ENCODE measurements around the gene MLLT1.

Gene MLLT1

DNA sequence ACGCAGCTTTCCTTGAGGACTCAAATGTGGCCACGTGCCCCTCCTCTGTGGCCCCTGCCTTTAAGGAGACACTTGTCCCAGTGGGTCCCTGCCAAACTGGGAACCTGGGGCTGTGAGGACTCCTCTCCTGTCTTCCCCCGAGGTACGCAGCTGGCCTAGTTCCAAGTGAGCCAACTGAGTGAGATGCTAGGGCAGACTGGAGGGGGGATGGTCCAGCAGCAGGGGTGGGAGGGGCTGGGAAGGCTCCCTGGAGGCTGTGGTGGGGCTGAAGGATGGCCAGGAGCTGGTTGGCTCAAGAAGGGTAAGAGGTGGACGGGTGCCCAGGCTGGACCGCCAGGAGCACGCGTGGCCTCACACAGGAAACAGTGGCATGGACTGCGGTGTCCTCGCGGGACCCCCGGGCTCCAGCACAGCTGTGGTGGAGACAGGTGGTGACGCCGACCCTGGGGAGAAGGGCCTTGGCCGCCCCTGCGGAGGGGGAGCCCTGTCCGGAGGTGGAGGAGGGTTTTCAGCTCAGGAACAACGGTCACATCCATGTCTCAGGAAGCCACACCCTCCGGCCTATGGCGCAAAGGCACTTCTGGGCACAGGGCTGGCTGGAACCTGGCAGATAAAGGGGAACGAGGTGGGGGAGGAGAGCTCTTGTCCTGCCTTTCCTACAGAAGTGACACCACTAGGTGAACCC, 45.8 kb downstream of the MLLT1 start:
- no peak for DNase-seq

DNA sequence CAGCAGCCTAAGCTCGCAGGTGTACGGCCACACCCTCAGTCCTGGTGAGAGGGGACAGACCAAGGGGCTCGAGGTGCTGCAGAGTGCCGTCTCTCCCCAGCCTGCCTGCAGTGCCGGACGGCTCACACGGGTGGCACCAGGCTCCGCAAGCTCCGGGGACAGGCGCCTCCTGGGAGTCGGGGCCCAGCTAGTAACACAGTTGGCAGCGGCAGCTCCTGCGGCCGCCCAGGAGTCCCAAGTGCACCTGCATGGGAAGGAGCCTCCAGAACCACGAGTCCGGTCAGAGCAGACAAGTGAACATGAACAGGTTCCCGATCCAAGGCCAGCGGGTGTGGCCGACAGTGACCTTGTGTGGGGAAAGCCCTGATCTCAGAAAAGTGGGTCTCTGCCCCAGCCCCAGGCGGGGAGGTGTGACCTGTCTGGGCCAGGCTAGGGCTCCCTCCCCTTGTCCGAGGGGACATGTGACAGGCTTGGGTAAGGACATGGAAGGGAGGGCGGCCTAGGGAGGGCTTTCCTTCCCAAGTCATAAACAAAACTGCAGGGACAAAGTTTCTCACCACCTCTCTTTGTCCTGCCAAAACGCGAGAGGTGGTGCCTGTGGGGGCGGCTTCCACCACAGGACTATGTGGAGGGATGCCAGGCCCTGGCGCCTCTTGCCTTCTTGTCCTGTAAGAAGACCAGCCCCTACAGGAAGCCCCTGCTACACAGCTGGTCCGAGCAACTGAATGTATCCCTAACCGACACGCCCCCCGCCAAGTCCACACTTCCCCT, 46.5 kb downstream of the MLLT1 start:
- DNase-seq: no peak

DNA sequence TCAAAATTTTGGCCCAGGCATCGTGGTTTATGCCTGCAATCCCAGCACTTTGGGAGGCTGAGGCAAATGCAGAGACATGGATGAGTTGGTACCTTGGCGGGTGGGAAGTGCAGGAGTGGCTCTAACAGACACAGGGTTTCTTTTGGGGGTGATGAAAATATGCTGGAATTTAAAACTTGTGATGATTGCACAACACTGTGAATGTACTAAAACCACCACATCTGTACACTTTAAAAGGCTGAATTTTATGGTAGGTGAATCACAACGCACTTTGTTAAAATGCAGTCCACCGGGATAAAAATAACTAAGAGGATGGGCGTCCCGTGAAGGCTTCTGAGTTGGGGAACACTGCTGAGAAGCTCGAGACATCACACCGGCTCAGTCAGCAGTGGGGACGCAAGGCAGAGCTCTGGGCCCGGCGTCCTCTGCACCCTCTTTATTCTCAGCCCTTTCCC, 47.1 kb downstream of the MLLT1 start:
- no peak for DNase-seq

DNA sequence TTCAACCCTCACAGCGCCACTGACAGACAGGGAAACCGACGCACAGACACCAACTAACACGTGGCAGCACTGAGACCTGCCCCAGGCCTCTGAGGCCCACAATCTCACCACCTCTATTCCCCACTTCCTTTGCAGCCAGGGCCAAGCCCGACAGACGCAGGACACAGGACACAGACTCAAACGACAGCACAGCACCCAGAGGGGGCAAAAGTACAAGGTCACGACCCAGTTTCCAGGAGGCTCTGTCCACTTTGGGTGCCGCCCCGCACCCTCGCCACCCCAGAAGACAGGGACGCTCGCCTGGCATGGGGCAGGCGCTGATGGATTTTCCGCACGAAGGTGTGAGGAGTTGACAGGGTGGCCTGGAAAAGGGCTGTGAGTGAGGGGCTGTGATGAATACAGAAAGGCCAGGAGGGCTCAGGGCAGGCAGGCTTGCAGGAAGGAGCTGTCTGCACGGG, 48.8 kb downstream of the MLLT1 start:
- DNase-seq: no peak

DNA sequence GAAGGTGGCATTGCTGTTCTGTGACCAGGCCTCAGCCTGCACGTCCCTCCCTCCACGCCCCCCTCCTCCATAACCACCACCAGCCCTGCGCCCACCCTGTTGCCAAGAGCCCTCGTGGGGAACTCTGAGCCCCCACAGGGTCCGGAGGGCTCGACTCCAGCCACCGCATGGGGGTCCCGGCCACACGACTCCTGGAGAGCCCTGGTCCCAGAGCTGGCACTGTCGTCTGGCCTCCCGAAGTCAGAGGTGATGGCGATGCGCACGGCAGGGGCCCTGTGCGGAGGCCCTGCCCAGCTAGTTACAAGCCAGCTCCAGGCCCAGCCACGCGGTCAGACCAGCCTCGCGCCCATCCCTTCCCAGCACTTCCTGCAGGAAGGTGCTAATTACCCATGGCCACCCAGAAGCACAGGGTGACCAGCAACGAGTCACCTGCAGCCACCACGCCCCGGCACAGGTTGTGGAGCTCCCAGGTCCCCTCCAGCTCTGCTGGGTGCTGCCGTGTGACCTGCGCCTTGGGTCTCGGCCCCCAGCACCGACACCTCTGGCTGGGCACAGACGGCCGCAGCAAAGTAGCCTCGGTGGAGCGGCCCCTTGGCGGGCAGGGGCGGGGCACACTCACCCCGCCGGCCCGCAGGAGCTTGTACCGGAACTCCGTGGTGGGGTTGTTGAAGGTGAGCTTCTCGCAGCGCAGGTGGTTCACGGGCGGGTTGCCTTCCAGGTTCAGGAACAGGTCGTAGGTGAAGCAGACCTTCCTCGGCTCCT, 49.6 kb downstream of the MLLT1 start:
- no peak for DNase-seq

DNA sequence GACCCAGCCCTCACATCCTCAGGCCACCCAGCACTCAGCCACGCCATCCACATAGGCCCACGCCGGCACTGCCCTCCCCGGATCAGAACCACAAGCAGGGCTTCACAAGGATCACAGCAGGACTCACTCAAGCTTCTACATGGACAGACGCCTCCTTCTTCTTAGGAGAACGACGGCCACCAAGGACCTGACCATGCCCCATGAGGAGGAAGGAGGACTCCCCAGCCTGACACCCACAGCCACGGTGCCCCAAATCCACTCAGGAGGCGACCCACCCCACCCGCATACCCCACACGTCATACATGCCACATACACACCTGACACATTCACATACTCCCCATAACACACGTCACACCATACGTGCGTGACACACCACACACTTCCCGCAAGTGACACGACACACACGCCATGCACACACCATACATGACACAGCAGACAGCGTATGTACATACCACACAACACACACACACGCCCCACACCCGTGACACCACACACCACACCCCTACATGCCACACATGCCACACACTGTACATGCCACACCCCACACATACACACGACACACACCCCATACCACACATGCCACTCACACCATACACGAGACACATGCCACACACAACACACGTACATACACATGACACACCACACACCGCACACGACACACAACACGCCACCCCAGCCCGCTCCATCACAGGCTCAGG, 50.4 kb downstream of the MLLT1 start:
- DNase-seq: no peak

DNA sequence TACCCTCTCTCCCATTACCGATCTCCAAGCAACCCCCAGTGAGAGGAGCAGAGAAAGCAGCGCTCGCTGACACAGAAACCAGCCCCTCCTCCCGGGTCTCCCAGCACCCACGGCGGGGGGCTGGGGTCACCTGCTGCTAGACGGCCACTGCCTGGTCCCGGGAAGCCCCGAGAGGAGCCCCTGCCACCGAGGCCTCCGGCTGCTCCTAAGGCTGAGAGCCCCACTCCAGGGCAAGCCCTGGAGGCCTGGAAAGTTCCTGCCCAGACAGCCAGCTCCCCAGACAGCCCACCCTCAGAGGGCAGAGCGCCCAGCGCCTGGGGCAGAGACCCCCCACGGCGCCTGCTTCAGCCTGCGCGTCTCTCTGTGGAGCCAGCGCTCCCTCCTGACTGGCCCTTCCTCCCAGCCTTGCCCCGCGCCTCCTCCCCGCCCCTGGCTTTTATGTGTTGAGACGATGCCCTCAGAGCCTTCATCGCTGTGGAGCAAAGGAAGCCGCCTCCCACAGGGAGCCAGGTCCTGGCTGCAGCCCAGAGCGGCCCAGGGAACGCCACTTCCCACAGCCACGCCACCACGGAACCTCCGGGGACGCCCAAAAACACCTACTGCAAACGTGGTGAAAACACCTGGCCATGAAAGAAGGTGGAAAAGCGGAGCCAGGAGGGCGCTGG, 51.1 kb downstream of the MLLT1 start:
- DNase-seq: no peak

DNA sequence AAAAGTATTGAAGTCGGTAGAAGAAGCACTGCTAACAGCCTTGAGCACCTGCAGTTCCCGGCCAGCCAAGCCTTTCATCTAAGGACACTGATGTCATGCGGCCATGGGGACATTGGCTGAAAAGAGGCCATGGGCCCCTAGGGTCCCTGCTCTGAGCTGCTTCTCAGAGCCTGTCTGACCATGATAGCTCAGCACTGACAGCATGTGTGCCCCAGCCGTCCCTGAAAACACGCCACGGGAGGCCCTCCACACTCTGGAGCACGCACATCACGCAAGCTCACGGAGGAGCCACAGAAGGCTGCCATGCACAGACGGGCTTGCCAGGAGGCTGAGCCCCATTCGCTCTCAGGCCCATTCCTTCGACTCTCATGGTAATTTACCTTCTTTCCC, 51.8 kb downstream of the MLLT1 start:
- no peak for DNase-seq

DNA sequence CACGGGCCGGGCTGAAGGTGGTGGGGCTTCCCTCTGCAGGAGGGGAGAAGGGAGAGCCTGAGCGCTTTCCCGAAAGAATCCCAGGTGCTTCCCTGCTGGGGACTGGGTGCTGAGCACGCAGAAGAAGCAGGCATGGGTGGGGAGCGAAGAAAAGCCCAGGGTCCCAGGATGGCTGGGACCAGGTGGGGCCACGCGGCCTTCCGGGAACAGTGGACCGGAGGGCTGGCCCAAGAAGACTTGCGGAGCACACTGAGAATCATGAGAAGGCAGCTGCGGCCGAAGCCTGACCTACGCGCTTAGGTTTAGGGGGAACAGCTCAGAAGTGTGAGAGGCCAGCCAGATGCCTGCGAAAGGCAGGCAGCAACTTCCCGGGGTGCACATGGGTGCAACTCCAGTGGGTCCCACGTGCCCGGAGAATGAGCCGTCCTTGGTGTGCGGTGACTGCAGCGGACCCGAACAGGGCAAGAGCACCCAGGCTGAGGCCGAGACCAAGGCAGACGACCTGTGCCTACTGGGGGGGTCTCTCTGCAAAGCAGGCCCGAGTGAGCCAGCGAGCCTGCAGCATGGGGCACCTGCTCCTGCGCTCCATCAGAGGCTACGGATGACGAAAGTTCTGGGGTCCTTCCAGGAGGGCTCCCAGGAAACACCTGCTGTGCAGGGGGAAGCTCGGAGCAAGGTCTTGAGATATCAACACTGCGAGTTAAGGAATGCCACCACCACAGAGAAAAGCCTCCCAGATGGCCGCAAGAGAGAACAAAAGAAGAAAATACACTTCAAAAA, 52.4 kb downstream of the MLLT1 start:
- DNase-seq: no peak

DNA sequence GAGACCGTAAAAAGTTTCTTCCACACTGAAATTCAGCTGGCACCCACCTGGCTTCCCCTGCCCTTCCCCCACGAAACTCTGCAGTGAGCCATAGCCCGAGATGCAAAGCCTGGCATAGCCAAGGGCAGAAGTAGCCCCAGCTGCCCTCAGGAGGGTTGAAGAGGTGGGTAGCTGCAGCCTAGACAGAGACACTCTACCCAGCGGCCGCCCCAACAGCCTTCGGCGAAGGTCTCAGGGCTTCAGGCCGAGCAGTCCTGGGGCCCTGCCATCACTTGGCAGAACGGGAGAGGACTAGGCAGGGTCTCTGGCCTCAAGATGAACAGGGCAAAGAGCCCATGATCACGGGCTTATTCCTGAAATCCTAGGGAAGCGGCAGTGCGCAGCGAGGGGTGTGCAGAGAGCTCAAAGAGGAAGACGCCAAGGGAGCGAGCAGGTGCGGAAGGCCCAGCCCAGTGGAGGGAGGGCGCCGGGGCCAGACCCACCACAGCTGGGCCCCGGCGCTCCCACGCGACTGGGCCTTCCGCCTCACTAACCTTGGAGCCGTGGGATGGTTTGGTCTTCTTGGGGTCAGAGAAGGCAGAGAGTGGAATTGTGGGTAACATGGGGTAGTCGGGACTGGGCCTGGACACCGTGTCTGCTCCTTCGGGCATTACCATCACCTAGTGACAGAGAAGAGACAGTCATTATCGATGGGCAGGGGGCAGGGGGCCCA, 53.2 kb downstream of the MLLT1 start:
- no peak for DNase-seq

DNA sequence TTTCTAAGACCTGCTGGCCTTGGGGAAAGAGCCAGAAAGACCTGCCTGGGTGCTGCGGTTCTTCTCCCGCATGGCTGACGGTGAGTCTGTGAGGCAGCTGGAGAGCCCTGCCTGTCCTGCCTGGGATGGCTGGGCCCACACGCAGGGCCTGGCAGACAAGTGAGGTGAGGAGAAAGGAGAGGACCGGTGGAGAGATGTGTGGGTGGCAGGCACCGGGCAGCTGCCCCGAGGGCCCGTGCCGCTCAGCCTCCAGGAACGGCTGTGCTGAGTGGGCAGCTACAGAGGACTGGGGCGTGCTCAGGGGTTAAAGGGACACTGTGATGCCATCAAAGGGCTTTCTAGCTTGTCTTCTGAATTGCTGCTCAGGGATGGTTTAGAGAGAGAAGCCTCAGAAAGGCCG, 53.8 kb downstream of the MLLT1 start:
- no peak for DNase-seq

DNA sequence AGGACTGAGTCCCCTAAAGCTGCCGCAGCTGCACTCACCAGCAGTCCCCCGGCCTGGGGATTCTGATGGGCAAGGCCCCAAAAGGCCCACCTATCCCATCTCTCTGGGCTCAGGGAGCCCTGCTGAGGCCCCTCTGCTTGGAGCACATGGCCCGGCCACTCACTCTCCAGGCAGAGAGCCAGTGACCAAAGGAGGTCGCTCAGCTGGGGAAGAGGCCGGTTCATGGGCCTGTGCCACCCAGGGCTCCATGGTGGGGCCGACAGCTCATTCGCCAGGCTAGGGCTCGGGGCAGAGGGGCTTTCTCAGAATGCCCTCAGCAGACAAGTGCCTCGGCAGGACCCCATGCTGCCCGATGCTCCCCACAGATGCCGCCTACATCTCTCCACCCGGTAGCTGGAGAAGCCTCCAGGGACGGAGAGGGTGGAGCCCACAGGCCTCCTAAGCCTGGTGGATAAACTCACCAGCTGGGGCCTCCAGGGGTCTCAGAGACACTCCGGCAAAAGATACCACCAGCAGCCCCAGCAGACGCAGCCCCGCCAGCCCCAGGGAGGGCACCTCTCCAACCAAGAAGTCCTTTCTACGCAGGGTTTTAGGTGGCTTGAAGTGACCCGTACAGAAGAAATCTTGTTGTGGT, 54.4 kb downstream of the MLLT1 start:
- no peak for DNase-seq

DNA sequence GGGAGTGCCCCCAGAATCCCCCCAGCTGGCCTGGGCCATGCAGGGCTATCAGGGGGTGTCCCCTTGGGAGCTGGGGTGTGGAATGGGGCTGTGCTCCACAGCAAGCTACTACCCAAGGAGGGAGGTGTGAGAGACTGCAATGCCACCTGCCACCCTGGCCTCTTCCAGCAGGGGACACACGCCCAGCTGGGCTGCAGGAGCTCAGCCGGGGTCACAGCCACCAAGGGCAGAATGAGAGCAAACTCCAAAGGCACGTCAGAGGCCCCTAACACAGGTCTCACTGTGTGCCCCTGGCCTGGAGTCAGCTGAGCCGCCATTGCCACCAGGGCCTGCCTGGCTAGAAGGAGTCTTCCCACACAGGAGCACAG, 55.5 kb downstream of the MLLT1 start:
- DNase-seq: no peak

DNA sequence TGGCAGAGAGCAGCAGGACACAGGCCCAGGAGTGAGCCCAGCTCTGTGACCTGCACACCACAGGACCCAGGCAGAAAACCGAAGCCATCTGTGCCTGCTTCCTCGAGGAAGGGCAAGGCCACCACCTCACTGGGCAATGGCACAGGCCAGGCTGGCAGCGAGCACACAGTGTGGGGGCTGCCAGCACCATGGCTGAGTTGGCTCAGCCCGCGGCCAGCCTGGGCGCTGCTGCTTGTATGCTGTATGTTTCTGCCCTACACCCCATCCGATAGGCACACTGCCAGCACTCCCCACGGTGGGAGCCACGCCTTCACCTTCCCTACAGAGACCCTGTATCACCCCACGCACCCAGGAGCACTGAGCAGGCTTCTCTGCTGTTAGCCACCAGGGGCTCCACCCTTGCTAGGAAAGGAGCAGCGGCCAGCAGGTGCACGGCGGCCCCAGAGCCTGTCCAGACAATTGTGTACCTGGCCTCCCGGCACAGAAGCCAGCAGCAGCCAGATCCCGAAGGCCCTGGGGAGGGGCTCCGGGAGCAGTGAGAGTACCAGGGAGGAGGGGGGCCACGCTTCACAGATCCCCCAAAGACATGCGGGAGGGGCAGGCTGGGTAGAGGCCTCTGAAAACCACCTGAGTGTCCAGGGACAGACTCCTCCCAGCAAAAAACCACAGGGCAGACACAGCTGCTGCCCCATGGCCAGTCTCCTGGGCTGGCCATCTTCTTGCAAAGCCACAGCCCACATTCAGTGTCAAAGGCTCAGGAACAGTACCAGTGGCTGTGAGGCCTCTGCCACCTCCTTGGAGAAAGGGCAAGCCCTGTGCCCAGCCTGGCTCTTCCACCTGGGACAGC, 56.1 kb downstream of the MLLT1 start:
- no peak for DNase-seq

DNA sequence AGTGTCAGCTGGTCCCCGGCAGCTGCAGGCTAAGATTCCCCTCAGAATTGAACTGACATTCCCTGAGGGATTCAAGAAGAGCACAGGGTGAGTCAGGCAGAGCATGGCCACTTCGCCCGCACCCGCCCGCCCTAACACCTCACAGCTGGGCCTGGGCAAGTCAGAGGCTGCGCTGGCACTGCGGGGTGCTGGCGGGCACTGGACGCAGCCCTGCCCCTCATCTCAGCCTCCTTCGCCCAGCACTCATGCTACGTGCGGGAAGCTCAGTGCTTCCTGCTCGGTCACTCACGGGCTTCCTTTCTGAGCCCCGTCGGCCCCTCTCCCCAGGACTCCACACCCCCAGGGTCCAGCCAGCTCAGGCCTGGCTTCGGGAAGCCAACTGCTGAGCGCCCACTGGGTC, 56.9 kb downstream of the MLLT1 start:
- no peak for DNase-seq

DNA sequence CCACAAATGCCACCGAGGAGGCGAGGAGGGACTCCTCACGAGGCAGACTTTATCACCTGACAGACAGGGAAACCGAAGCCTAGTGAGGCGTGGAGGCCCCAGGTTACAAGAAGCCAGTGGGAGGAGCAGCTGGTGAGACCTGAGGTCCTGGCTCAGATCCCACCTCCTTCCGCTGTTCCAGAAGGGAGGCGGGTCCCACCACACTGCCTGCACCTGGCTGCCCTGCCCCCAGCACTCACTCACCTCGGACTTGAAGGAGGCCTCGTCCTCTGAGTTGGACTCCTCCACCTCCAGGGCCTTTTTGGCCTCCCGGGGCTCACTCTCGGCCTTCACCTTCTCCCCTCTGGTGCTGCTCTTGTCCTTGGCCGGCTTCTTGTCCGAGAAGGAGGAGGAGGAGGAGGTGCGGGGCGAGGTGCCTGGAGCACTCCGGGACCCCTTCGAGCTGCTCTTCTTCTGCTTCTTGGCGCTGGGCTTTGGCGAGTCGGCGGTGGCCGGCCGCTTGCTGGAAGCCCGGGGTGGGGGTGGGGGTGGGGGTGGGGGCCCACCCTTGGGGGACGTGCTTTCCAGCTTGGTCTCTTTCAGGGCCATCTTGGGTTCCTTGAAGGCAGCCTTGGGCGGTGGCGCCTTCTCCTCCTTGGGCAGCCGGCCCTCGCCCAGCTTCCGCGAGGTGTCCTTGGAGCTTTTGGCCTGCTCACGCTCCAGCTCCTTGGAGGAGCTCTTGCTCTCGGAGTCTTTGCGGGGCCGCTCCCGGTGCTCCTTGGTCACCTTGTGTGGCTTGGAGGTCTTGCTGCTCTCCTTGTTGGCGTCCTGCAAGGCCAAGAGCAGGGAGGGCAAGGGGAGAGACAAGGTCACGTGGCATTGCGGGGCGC, 57.7 kb downstream of the MLLT1 start:
- DNase-seq: no peak

DNA sequence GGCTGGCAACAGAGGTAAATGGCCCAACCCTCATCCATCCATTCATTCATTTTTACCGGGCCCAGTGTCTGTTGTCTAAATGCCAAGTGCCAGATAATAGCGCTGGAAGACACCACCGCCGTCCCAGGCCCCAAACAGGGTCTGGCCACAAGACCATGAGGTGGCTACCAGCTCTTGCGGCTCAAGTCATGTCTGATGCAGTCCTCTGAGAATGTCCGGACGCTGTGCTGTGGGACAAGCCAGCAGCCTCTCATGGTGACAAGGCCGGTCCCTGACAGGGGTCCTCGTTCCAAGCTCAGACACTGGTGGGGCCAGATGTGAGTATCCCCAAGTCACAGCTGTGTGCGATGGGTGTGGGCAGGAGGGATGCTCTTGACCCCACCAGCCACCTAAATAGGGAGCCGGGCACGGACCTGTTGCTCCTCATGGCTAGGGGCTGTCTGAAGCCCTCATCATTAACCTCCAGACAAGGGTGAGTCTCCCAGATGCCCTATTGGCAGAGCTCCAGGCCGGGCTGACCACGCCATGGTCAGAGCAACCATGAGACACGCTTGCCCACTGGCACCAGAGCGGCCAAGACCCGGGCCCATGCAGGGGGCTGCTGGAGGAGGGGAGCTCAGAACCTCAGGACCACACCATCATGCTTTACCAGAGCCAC, 58.4 kb downstream of the MLLT1 start:
- DNase-seq: no peak
